Thyroid gland (tissue), 4 donors: ENCODE results near the gene CFAP97D1. TPM values are rescaled to one million over a fixed set of nuclear protein-coding genes. Genes with fewer than 3 reads are reported as not detected.

ENCODE experiments used
- DNase-seq, 2 donors: peaks; one replicate each; pipeline ENCODE4 v3.0.0-alpha.2; 2019
- H3K27ac ChIP-seq, 3 donors: fragments of 200-600 bp; sonication (generic); 1 replicate in 2 of 3; 2 replicates in 1 of 3; pipeline ENCODE4 v1.5.1; 2016 to 2019; ENCODE audit warnings: mild to moderate bottlenecking in 1 of 3, moderate library complexity in 1 of 3
- H3K27me3 ChIP-seq: fragments of 200-600 bp; sonication (generic); one replicate; pipeline ENCODE4 v1.5.1; 2019
- H3K36me3 ChIP-seq, 2 donors: fragments of 200-600 bp; sonication (generic); one replicate each; pipeline ENCODE4 v1.5.1; 2016 to 2019
- H3K4me1 ChIP-seq, 2 donors: fragments of 200-600 bp; sonication (generic); one replicate each; pipeline ENCODE4 v1.5.1; 2017 to 2019
- H3K4me3 ChIP-seq, 3 donors: fragments of 200-600 bp; sonication (generic); replicated peaks in 1 of 3; 1 replicate in 2 of 3; 2 replicates in 1 of 3; pipeline ENCODE4 v1.5.1; 2016; ENCODE audit warnings: mild to moderate bottlenecking in 1 of 3
- H3K9me3 ChIP-seq: fragments of 200-600 bp; sonication (generic); one replicate; pipeline ENCODE4 v1.5.1; 2017
- CTCF ChIP-seq, 6 experiments: fragments of 200-600 bp in 3 of 6; fragments of 450-650 bp in 3 of 6; sonication (generic) in 3 of 6; IDR thresholded peaks; one replicate each; pipeline ENCODE4 v1.5.1; 2016 to 2019; ENCODE audit warnings: antibody characterized with exemption in 6 of 6, mild to moderate bottlenecking in 2 of 6, inconsistent platforms in 1 of 6, moderate library complexity in 1 of 6
- POLR2A ChIP-seq, 2 donors: fragments of 450-650 bp; IDR thresholded peaks; one replicate each; pipeline ENCODE4 v1.6.1; 2017; ENCODE audit warnings: antibody characterized with exemption in 2 of 2, mild to moderate bottlenecking in 2 of 2, moderate library complexity in 1 of 2
- WGBS, 2 donors: methylation state at CpG; one replicate each; pipeline ENCODE4 v1.1.5; 2017; 5-methylcytosine and 5-hydroxymethylcytosine counted together
- intact Hi-C: fragments of 100-400 bp; cut with DNase I; formaldehyde crosslinking; loops from one replicate; pipeline ENCODE4 v1.15.1; 2023
- total RNA-seq, 4 donors: library from RNA; depleted of rRNA; stranded (reverse); fragments of >200 nt; gene quantifications; one replicate each; pipeline ENCODE4 v1.2.3, GENCODE V29; 2016

Gene CFAP97D1
- total RNA-seq, 4 donors from 2014 or later: 0.13 TPM; not detected in 3

GRCh38 chr17:43737722-43738121 is 42.5 kb upstream of the CFAP97D1 start:
- H3K4me1 ChIP-seq: no peaks in the 10 kb centered on the region
- H3K4me3 ChIP-seq: no peak overlapping the region
- intact Hi-C loops: no loop called here
- no peaks in the 10 kb centered on the region for H3K9me3 ChIP-seq
- H3K36me3 ChIP-seq: no peaks in the 10 kb centered on the region
- no peak overlapping the region for H3K27ac ChIP-seq
- DNase-seq: no peak
- WGBS, 2 donors: 84 to 86% methylated on average over 2 of the region's 2 CpGs
- no peak for TF ChIP-seq CTCF (IDR thresholded peaks at IDR 0.05)
- TF ChIP-seq POLR2A (IDR thresholded peaks at IDR 0.05): no peak
- no peaks in the 10 kb centered on the region for H3K27me3 ChIP-seq

- intact Hi-C loops: no loop called here
- 81 to 91% methylated on average over 4 of the region's 4 CpGs for WGBS, 2 donors
- H3K27ac ChIP-seq: no peak overlapping the region
Observed at GRCh38 chr17:43740541-43740940, 39.7 kb upstream of the CFAP97D1 start.

GRCh38 chr17:43741636-43742035 is 38.6 kb upstream of the CFAP97D1 start:
- no peaks in the 10 kb centered on the region for H3K4me1 ChIP-seq
- H3K27ac ChIP-seq: no peak overlapping the region
- H3K4me3 ChIP-seq: no peak overlapping the region
- no peak for DNase-seq
- H3K9me3 ChIP-seq: no peaks in the 10 kb centered on the region
- intact Hi-C loops: no loop called here
- TF ChIP-seq CTCF (IDR thresholded peaks at IDR 0.05) (no peak), POLR2A (IDR thresholded peaks at IDR 0.05) (no peak)
- WGBS, 2 donors: 80 to 90% methylated on average over 3 to 5 of the region's 5 CpGs
- H3K36me3 ChIP-seq: no peaks in the 10 kb centered on the region
- H3K27me3 ChIP-seq: no peaks in the 10 kb centered on the region

More at GRCh38 chr17:43740541-43740940, 39.7 kb upstream of the CFAP97D1 start:
- TF ChIP-seq CTCF (IDR thresholded peaks at IDR 0.05) (no peak), POLR2A (IDR thresholded peaks at IDR 0.05) (no peak)
- no peaks in the 10 kb centered on the region for H3K36me3 ChIP-seq
- no peaks in the 10 kb centered on the region for H3K9me3 ChIP-seq
- no peak for DNase-seq
- no peaks in the 10 kb centered on the region for H3K4me1 ChIP-seq
- H3K4me3 ChIP-seq: no peak overlapping the region
- H3K27me3 ChIP-seq: no peaks in the 10 kb centered on the region

DNA sequence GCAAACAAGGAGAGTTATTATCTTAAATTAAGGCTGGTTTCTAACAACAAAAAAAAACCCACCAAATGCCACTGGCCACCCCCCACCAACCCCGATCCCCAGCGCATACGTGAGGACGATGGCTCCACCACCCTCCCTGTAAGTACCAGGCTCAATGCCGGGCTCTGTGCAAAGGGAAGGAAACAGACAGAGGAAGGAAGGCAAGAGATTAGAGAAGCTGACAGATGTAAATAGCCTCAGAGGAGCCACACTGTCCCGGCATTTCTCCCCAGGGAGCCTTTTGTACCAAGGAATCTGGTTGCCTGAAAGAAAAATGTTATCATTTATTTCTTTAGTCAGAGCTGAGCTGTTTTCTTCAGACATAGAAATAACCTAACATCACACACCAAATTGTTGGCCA is 34.7 kb upstream of the CFAP97D1 start:
- DNase-seq: no peak
- no peak overlapping the region for H3K27ac ChIP-seq

GRCh38 chr17:43750153-43750552 is 30.1 kb upstream of the CFAP97D1 start:
- no peaks in the 10 kb centered on the region for H3K9me3 ChIP-seq
- peaks cover 4 to 5% of the 10 kb centered on the region in 2 donors for H3K4me1 ChIP-seq
- H3K36me3 ChIP-seq: no peaks in the 10 kb centered on the region
- intact Hi-C loops: no loop called here
- H3K4me3 ChIP-seq: no peak overlapping the region
- WGBS, 2 donors: 77 to 78% methylated on average over 5 of the region's 5 CpGs
- DNase-seq: no peak
- no peak overlapping the region for H3K27ac ChIP-seq
- TF ChIP-seq POLR2A (IDR thresholded peaks at IDR 0.05) (no peak), CTCF (IDR thresholded peaks at IDR 0.05) (no peak)
- no peaks in the 10 kb centered on the region for H3K27me3 ChIP-seq

More for the DNA sequence above, 34.7 kb upstream of the CFAP97D1 start:
- WGBS, 2 donors: 17 to 23% methylated on average over 6 of the region's 6 CpGs
- Histone ChIP-seq H3K27me3 (no peaks in the 10 kb centered on the region), H3K4me1 (no peaks in the 10 kb centered on the region), H3K4me3 (no peak overlapping the region), H3K9me3 (no peaks in the 10 kb centered on the region), H3K36me3 (no peaks in the 10 kb centered on the region)
- TF ChIP-seq CTCF (IDR thresholded peaks at IDR 0.05) (no peak), POLR2A (IDR thresholded peaks at IDR 0.05) (no peak)
- intact Hi-C loops: no loop called here
